ENCODE results near the gene ZNF286A.
"Not testable (repeated sequence)": the region's sequence is repeated elsewhere in the genome, so short reads cannot be mapped to it uniquely, and the experiment has no call there.

GRCh38 chr17:15674640-15675039, 24.9 kb upstream of the ZNF286A start:
- not testable (repeated sequence) for TF ChIP-seq CTCF (IDR thresholded peaks at IDR 0.05 in 8 of 11, conservative IDR thresholded peaks at IDR 0.05 in 3 of 11); POLR2A (IDR thresholded peaks at IDR 0.05)

Measured in spleen (tissue), 7 donors.